Testis (tissue), 3 donors: ENCODE data around the gene CTPS2. TPM values are rescaled to one million over a fixed set of nuclear protein-coding genes. Genes with fewer than 3 reads are reported as not detected.
A peak's percentile ranks its signal among the peaks of the same experiment; 100 is the strongest.

Experiments used
- DNase-seq: peaks from one replicate; pipeline ENCODE4 v3.0.0-alpha.2; 2019
- H3K27ac ChIP-seq, 2 donors: fragments of 200-600 bp; sonication (generic); one replicate each; pipeline ENCODE4 v1.5.1; 2019
- H3K27me3 ChIP-seq: fragments of 200-600 bp; sonication (generic); one replicate; pipeline ENCODE4 v1.5.1; 2019
- H3K36me3 ChIP-seq: fragments of 200-600 bp; sonication (generic); one replicate; pipeline ENCODE4 v1.5.1; 2017; ENCODE audit warnings: low read depth; ENCODE audit errors: missing control alignments
- H3K4me1 ChIP-seq: fragments of 200-600 bp; sonication (generic); one replicate; pipeline ENCODE4 v1.5.1; 2019
- H3K4me3 ChIP-seq, 2 donors: fragments of 200-600 bp; sonication (generic); one replicate each; pipeline ENCODE4 v1.5.1; 2017 to 2019
- H3K9me3 ChIP-seq: fragments of 200-600 bp; sonication (generic); one replicate; pipeline ENCODE4 v1.5.1; 2017
- CTCF ChIP-seq, 3 experiments: fragments of 450-650 bp in 2 of 3; fragments of 200-600 bp in 1 of 3; sonication (generic) in 1 of 3; IDR thresholded peaks; one replicate each; pipeline ENCODE4 v1.5.1; 2016 to 2019; ENCODE audit warnings: antibody characterized with exemption in 3 of 3, mild to moderate bottlenecking in 2 of 3, moderate library complexity in 1 of 3
- POLR2A ChIP-seq: fragments of 450-650 bp; IDR thresholded peaks from one replicate; pipeline ENCODE4 v1.6.1; 2017; ENCODE audit warnings: antibody characterized with exemption, mild to moderate bottlenecking, moderate library complexity
- WGBS, 2 donors: methylation state at CpG; one replicate each; pipeline ENCODE4 v1.1.5; 2018; 5-methylcytosine and 5-hydroxymethylcytosine counted together
- intact Hi-C: fragments of 100-400 bp; cut with DNase I; formaldehyde crosslinking; loops from one replicate; pipeline ENCODE4 v1.15.1; 2023; ENCODE audit warnings: low total_unique reads
- polyA plus RNA-seq: library from polyadenylated mRNA; stranded (reverse); fragments of 350-450 nt; fragmentation: Illumina TruSeq; extraction: RNeasy Lipid Tissue Mini Kit (QIAGEN cat#74804); gene quantifications from one replicate; pipeline ENCODE4 v1.2.3, GENCODE V29; 2014; ENCODE audit warnings: low read depth, low replicate concordance; ENCODE audit not compliant: insufficient read depth
- total RNA-seq, 2 donors: library from RNA; depleted of rRNA; stranded (reverse); fragments of >200 nt; gene quantifications; one replicate each; pipeline ENCODE4 v1.2.3, GENCODE V29; 2016

CTPS2 gene
- total and polyA plus RNA-seq, 3 donors from 2014 or later, result 3.2 to 9.7 (median 9.5) TPM

- Histone ChIP-seq H3K4me3 (no peak overlapping the region), H3K27me3 (no peaks in the 10 kb centered on the region), H3K27ac (no peak overlapping the region), H3K4me1 (no peaks in the 10 kb centered on the region), H3K9me3 (no peaks in the 10 kb centered on the region), H3K36me3 (no peaks in the 10 kb centered on the region)
- intact Hi-C loops, result no loop called here
- WGBS, 2 donors, result 91 to 96% methylated on average over 7 of the region's 7 CpGs
- DNase-seq, result no peak
- no peak for TF ChIP-seq CTCF (IDR thresholded peaks at IDR 0.05)
- TF ChIP-seq POLR2A, result no peak
Measured at GRCh38 chrX:16638533-16638932, 73.9 kb downstream of the CTPS2 start.

- H3K36me3 ChIP-seq, result no peaks in the 10 kb centered on the region
- no peaks in the 10 kb centered on the region for H3K4me1 ChIP-seq
- no peaks in the 10 kb centered on the region for H3K9me3 ChIP-seq
- DNase-seq, result no peak
- no peaks in the 10 kb centered on the region for H3K27me3 ChIP-seq
- no peak overlapping the region for H3K27ac ChIP-seq
- 96 to 100% methylated on average over 3 of the region's 3 CpGs for WGBS, 2 donors
- intact Hi-C loops, result no loop called here
- TF ChIP-seq POLR2A (no peak), CTCF (IDR thresholded peaks at IDR 0.05) (no peak)
- no peak overlapping the region for H3K4me3 ChIP-seq
Measured at GRCh38 chrX:16635596-16635995, 76.9 kb downstream of the CTPS2 start.

DNA sequence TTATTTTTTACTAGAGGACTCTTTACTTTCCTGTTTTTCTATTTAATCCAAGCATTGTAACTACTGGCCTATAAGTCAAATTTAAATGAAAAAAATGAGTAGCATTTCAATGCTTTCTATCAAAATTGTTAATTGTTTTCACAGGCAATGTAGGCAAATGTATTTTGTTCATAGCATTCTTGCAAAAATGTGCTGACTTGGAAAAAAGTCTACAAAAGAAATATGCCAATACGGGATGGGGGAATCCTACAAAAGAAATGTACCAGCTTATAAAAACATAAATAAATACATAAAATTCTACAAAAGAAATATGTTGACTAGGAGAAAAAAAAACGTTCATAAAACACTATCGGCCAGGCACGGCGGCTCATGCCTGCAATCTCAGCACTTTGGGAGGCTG lies 77.4 kb downstream of the CTPS2 start:
- H3K4me3 ChIP-seq, result no peak overlapping the region
- TF ChIP-seq CTCF (IDR thresholded peaks at IDR 0.05) (no peak), POLR2A (no peak)
- H3K9me3 ChIP-seq, result no peaks in the 10 kb centered on the region
- H3K36me3 ChIP-seq, result no peaks in the 10 kb centered on the region
- intact Hi-C loops, result no loop called here
- WGBS, 2 donors, result 88 to 97% methylated on average over 5 of the region's 5 CpGs
- H3K4me1 ChIP-seq, result no peaks in the 10 kb centered on the region
- no peak overlapping the region for H3K27ac ChIP-seq
- H3K27me3 ChIP-seq, result no peaks in the 10 kb centered on the region
- DNase-seq, result no peak

GRCh38 chrX:16633754-16634153 lies 78.7 kb downstream of the CTPS2 start:
- TF ChIP-seq CTCF (IDR thresholded peaks at IDR 0.05), result no peak
- TF ChIP-seq POLR2A, result no peak
- H3K27me3 ChIP-seq, result no peaks in the 10 kb centered on the region
- no peak overlapping the region for H3K4me3 ChIP-seq
- no peak for DNase-seq
- intact Hi-C loops, result no loop called here
- H3K4me1 ChIP-seq, result no peaks in the 10 kb centered on the region
- 36 to 37% methylated on average over 4 of the region's 4 CpGs for WGBS, 2 donors
- H3K27ac ChIP-seq, result no peak overlapping the region
- no peaks in the 10 kb centered on the region for H3K9me3 ChIP-seq
- no peaks in the 10 kb centered on the region for H3K36me3 ChIP-seq

GRCh38 chrX:16629909-16630308 lies 82.6 kb downstream of the CTPS2 start:
- DNase-seq, result no peak
- Histone ChIP-seq H3K4me3 (no peak overlapping the region), H3K9me3 (no peaks in the 10 kb centered on the region), H3K27me3 (no peaks in the 10 kb centered on the region), H3K27ac (peak overlapping the region in 1 of 2 donors; percentile 19), H3K4me1 (no peaks in the 10 kb centered on the region), H3K36me3 (no peaks in the 10 kb centered on the region)
- TF ChIP-seq POLR2A, result no peak
- 41 to 61% methylated on average over 4 of the region's 4 CpGs for WGBS, 2 donors
- intact Hi-C loops, result no loop called here
